ENCODE results near the gene APLF. TPM values are rescaled to one million over a fixed set of nuclear protein-coding genes. Genes with fewer than 3 reads are reported as not detected.

The APLF gene
- total and polyA plus RNA-seq, 7 donors, result 0.52 to 4.3 (median 2.8) TPM

- no peak for ATAC-seq
- intact Hi-C loops (cut with DNase I), result no loop called here
These were observed 47.0 kb upstream of the APLF start for GRCh38 chr2:68420254-68420910.

GRCh38 chr2:68423966-68424650 is 43.3 kb upstream of the APLF start:
- ATAC-seq, result no peak
- intact Hi-C loops (cut with DNase I), result no loop called here
- no peaks in the 10 kb centered on the region for H3K4me1 ChIP-seq
- H3K27ac ChIP-seq, result no peak overlapping the region
- H3K36me3 ChIP-seq (ENCODE audit: insufficient read depth in 1 of 2, low read depth in 1 of 2), result no peaks in the 10 kb centered on the region
- H3K9me3 ChIP-seq, result no peaks in the 10 kb centered on the region
- DNase-seq, result no peak
- no peak for TF ChIP-seq CTCF (IDR thresholded peaks at IDR 0.05)
- peaks cover 0 to 2% (median 2%) of the 10 kb centered on the region in 3 donors for H3K27me3 ChIP-seq (ENCODE audit: insufficient read depth in 3 of 3, low read length in 2 of 3)
- WGBS, 3 donors, result 42 to 58% (median 47%) methylated on average over 2 of the region's 2 CpGs
- H3K4me3 ChIP-seq, result no peak overlapping the region

More at GRCh38 chr2:68420254-68420910, 47.0 kb upstream of the APLF start:
- Histone ChIP-seq H3K36me3 (ENCODE audit: insufficient read depth in 1 of 2, low read depth in 1 of 2) (no peaks in the 10 kb centered on the region), H3K27me3 (ENCODE audit: insufficient read depth in 3 of 3, low read length in 2 of 3) (peaks cover 0 to 2% (median 2%) of the 10 kb centered on the region in 3 donors), H3K27ac (no peak overlapping the region), H3K4me1 (no peaks in the 10 kb centered on the region), H3K4me3 (no peak overlapping the region), H3K9me3 (no peaks in the 10 kb centered on the region)
- no peak for DNase-seq
- 69 to 81% (median 70%) methylated on average over 3 of the region's 3 CpGs for WGBS, 3 donors
- TF ChIP-seq CTCF (IDR thresholded peaks at IDR 0.05), result no peak

- no peak for TF ChIP-seq CTCF (IDR thresholded peaks at IDR 0.05)
- intact Hi-C loops (cut with DNase I), result no loop called here
- no peaks in the 10 kb centered on the region for H3K36me3 ChIP-seq (ENCODE audit: insufficient read depth in 1 of 2, low read depth in 1 of 2)
- no peak for ATAC-seq
- H3K27ac ChIP-seq, result no peak overlapping the region
- H3K9me3 ChIP-seq, result no peaks in the 10 kb centered on the region
- peaks cover 0 to 2% (median 2%) of the 10 kb centered on the region in 3 donors for H3K27me3 ChIP-seq (ENCODE audit: insufficient read depth in 3 of 3, low read length in 2 of 3)
- H3K4me3 ChIP-seq, result no peak overlapping the region
- no peaks in the 10 kb centered on the region for H3K4me1 ChIP-seq
- no peak for DNase-seq
- WGBS, 3 donors, result 71 to 83% (median 73%) methylated on average over 3 of the region's 3 CpGs
These were observed 41.9 kb upstream of the APLF start for GRCh38 chr2:68425503-68425902.

- Histone ChIP-seq H3K27me3 (ENCODE audit: insufficient read depth in 3 of 3, low read length in 2 of 3) (peaks cover 0 to 2% (median 0%) of the 10 kb centered on the region in 3 donors), H3K27ac (no peak overlapping the region), H3K9me3 (no peaks in the 10 kb centered on the region), H3K4me1 (no peaks in the 10 kb centered on the region), H3K36me3 (ENCODE audit: insufficient read depth in 1 of 2, low read depth in 1 of 2) (no peaks in the 10 kb centered on the region), H3K4me3 (no peak overlapping the region)
- intact Hi-C loops (cut with DNase I), result no loop called here
- DNase-seq (no peak), ATAC-seq (no peak)
- 82 to 93% (median 88%) methylated on average over 1 of the region's 1 CpG for WGBS, 3 donors
- no peak for TF ChIP-seq CTCF (IDR thresholded peaks at IDR 0.05)
These were observed 40.9 kb upstream of the APLF start for GRCh38 chr2:68426446-68426845.

All from psoas muscle (tissue), 8 donors.